HAP-1 (cell line): ENCODE data around the gene GYS1.

ENCODE experiments used
- DNase-seq, 2 experiments: peaks; one replicate each; pipeline ENCODE4 v3.0.0-alpha.2; 2016 to 2020; ENCODE audit warnings: low spot score in 2 of 2
- H3K27me3 ChIP-seq: fragments of 250-450 bp; sonication (Bioruptor Pico); 2 replicates; pipeline ENCODE4 v1.5.1; 2020; ENCODE audit warnings: low read depth, mild to moderate bottlenecking, moderate library complexity
- H3K36me3 ChIP-seq: fragments of 250-450 bp; sonication (Bioruptor Pico); replicated peaks from 2 replicates; pipeline ENCODE4 v1.5.1; 2020; ENCODE audit warnings: mild to moderate bottlenecking
- H3K4me1 ChIP-seq: fragments of 250-450 bp; sonication (Bioruptor Pico); 2 replicates; pipeline ENCODE4 v1.5.1; 2020; ENCODE audit warnings: mild to moderate bottlenecking
- H3K4me3 ChIP-seq: fragments of 250-450 bp; sonication (Bioruptor Pico); 2 replicates; pipeline ENCODE4 v1.5.1; 2020; ENCODE audit warnings: mild to moderate bottlenecking, moderate library complexity
- H3K9me3 ChIP-seq: fragments of 250-450 bp; sonication (Bioruptor Pico); 2 replicates; pipeline ENCODE4 v1.5.1; 2020; ENCODE audit warnings: mild to moderate bottlenecking, moderate library complexity
- in situ Hi-C: fragments of 300-500 bp; cut with MboI; formaldehyde crosslinking; loops from 3 replicates; pipeline ENCODE4 v1.14.3; 2020; ENCODE audit warnings: low sequenced_read_pairs, inconsistent platforms, mixed read lengths

GYS1 gene

DNA sequence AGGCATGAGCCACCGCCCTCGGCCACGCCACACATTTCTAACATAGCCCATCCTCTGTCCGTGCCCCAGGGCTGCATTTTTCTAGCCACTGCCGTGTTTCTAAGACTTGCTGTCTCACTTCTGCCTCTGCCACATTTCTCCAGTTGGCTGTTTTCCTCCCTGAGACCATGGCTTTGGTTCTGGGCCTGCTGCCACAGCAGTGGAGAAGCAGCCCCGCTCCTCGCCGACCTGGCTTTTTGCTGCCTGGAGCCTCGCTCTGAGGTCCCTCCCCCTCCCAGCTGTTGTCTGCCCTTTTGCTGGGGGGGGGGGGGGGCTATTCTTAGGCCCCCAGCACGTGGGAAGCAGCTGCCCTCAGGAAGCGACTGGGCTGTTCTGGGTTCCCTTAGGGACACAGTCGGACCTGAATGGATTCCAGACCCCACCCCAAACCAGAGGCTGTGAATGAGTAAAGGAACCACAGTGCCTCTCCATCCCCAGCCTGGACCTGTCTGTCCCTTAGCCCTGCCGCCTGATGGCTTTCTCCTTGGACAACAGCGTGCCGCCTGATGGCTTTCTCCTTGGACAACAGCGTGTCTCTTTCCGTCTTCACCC, 3.3 kb downstream of the GYS1 start:
- Histone ChIP-seq H3K4me3 (no peak overlapping the region), H3K27me3 (no peaks in the 10 kb centered on the region), H3K36me3 (peaks cover 35% of the 10 kb centered on the region), H3K9me3 (no peaks in the 10 kb centered on the region), H3K4me1 (no peaks in the 10 kb centered on the region; the same call in 1 of the 2 replicates)
- DNase-seq = no peak
- in situ Hi-C loops = no loop called here

DNA sequence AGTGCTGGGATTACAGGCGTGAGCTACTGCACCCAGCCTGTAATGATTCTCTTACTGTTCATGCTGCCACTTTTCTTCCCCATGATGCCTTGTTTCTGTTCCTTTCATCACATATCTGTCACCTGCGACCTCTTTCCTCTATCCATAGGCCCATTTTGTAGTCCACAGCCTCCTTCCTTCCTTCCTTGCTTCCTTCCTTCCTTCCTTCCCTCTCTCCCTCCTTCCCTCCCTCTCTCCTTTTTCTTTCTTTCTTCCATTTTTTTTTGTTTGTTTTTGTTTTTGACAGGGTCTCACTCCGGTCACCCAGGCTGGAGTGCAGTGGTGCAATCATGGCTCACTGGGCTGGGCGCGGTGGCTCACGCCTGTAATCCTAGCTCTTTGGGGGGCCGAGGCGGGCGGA, 4.2 kb downstream of the GYS1 start:
- no peak for DNase-seq
- in situ Hi-C loops = no loop called here
- H3K9me3 ChIP-seq = no peaks in the 10 kb centered on the region

DNA sequence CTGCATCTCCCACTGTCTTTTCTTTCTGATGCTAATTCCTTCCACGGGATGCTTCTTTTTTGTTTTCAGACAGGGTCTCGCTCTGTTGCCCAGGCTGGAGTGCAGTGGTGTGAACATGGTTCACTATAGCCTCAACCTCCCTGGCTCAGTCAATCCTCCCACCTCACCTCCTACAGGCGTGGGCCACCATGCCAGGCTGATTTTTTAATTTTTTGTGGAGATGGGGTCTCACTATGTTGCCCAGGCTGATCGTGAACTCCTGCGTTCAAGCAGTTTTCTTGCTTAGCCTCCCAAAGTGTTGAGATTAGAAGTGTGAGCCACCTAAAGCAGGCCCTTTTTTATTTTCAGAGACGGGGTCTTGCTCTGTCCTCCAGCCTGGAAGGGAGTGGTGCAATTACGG, 4.8 kb downstream of the GYS1 start:
- H3K9me3 ChIP-seq = no peaks in the 10 kb centered on the region
- no peak overlapping the region for H3K4me3 ChIP-seq
- DNase-seq = no peak
- no peaks in the 10 kb centered on the region for H3K27me3 ChIP-seq
- H3K36me3 ChIP-seq = peaks cover 50% of the 10 kb centered on the region
- in situ Hi-C loops = no loop called here
- H3K4me1 ChIP-seq = no peaks in the 10 kb centered on the region; the same call in 1 of the 2 replicates

More for the DNA sequence above, 4.2 kb downstream of the GYS1 start:
- peaks cover 44% of the 10 kb centered on the region for H3K36me3 ChIP-seq
- no peaks in the 10 kb centered on the region for H3K27me3 ChIP-seq
- H3K4me3 ChIP-seq = no peak overlapping the region
- no peaks in the 10 kb centered on the region; the same call in 1 of the 2 replicates for H3K4me1 ChIP-seq

DNA sequence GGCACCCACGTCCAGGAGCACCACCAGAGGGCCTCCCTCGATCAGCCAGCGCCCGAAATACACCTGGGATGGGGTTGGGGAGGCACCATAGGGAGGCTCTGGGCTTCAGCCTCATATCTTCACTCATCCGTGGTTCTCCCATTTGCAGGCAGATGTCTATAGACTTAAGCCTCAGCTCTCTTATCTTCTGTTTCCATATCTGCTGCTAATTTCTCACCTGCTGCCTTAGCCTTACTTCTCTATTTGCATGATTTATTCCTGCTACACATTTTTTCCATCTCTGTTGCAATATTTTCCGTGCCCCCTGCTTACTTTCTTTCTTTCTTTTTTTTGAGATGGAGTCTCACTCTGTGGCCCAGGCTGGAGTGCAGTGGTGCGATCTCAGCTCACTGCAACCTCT, 5.8 kb downstream of the GYS1 start:
- DNase-seq = no peak
- H3K36me3 ChIP-seq = peaks cover 59% of the 10 kb centered on the region

DNA sequence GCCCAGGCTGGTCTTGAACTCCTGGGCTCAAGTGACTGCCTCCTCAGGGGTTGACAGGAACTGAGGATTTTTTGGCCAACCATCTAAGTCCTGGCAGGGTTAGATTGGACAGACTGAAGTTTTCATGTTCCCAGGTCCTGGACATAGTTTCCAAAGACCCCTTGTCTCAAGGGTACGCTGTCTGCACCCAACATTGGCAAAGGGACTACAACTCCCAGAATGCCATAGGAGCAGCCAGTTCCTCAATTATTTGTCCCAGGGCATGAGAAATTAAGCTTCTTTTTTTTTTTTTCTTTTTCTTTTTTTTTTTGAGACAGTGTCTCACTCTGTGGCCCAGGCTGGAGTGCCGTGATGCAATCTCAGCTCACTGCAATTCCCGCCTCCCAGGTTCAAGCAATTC, 6.9 kb downstream of the GYS1 start:
- H3K4me3 ChIP-seq = no peak overlapping the region
- H3K4me1 ChIP-seq = no peaks in the 10 kb centered on the region; the same call in 1 of the 2 replicates
- no peak for DNase-seq
- in situ Hi-C loops = no loop called here
- H3K9me3 ChIP-seq = no peaks in the 10 kb centered on the region
- H3K36me3 ChIP-seq = peaks cover 67% of the 10 kb centered on the region
- no peaks in the 10 kb centered on the region for H3K27me3 ChIP-seq

More for the DNA sequence above, 5.8 kb downstream of the GYS1 start:
- in situ Hi-C loops = no loop called here
- H3K27me3 ChIP-seq = no peaks in the 10 kb centered on the region
- H3K9me3 ChIP-seq = no peaks in the 10 kb centered on the region
- no peaks in the 10 kb centered on the region; the same call in 1 of the 2 replicates for H3K4me1 ChIP-seq
- no peak overlapping the region for H3K4me3 ChIP-seq

DNA sequence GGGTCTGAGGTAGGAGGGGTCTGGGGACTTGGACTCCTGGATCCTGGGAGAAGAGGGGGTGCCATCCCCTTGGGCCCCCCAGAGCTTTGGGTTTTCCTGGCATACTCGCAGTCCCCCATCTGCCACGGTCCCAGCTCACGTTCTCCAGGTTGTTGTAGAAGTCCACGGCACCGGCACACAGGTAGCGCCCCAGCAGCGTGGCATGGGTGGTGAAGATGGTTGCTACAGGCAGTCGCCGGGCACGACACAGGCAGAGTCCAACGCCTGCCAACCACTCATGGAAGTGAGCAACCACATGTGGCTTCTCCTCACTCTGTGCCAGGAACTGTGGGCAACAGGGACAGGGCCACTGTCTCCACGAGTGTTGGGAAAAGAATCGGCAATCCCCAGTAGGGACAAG, 7.4 kb downstream of the GYS1 start:
- Histone ChIP-seq H3K9me3 (no peaks in the 10 kb centered on the region), H3K4me3 (no peak overlapping the region), H3K27me3 (no peaks in the 10 kb centered on the region), H3K4me1 (no peaks in the 10 kb centered on the region; the same call in 1 of the 2 replicates), H3K36me3 (peaks cover 64% of the 10 kb centered on the region)
- in situ Hi-C loops = no loop called here
- no peak for DNase-seq

DNA sequence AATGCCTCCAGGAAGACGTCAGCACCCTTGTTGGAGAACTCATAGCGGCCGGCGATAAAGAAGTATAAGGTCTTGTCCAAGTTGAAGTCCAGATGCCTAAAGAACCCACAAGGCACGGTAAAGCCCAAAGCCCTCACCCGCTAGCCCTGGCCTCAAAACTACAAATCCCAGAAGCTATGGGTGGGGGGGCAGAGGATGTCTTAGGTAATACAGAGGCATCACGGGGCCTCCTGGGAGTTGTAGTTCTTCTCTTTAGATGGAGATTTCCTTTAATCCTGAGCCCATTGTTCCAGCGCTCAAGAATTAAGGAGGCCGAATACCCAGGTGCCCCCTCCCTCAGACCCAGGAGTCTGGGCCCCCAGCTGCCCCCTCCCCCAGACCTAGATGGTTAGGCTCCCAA, 10.8 kb downstream of the GYS1 start:
- Histone ChIP-seq H3K27me3 (no peaks in the 10 kb centered on the region), H3K4me1 (no peaks in the 10 kb centered on the region), H3K9me3 (no peaks in the 10 kb centered on the region), H3K4me3 (no peak overlapping the region), H3K36me3 (peaks cover 60% of the 10 kb centered on the region)
- in situ Hi-C loops = no loop called here
- DNase-seq = peak in 1 of 2 experiments; percentile 40

DNA sequence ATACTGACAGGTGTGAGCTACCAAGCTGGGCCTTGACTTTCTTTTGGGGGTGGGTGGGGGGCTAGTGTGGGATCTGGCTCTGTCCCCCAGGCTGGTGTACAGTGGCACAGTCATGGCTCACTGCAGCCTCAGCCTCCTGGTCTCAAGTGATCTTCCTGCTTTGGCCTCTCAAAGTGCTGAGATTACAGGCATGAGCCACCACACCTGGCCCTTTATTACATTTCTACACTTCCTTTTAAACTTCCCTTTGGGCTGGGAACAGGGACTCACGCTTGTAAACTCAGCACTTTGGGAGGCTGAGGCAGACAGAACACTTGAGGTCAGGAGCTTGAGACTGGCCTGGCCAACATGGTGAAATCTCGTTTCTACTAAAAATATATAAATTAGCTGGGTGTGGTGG, 16.0 kb downstream of the GYS1 start:
- DNase-seq = no peak
- Histone ChIP-seq H3K9me3 (no peaks in the 10 kb centered on the region), H3K36me3 (peaks cover 45% of the 10 kb centered on the region), H3K4me1 (no peaks in the 10 kb centered on the region), H3K4me3 (no peak overlapping the region), H3K27me3 (no peaks in the 10 kb centered on the region)
- in situ Hi-C loops = no loop called here

DNA sequence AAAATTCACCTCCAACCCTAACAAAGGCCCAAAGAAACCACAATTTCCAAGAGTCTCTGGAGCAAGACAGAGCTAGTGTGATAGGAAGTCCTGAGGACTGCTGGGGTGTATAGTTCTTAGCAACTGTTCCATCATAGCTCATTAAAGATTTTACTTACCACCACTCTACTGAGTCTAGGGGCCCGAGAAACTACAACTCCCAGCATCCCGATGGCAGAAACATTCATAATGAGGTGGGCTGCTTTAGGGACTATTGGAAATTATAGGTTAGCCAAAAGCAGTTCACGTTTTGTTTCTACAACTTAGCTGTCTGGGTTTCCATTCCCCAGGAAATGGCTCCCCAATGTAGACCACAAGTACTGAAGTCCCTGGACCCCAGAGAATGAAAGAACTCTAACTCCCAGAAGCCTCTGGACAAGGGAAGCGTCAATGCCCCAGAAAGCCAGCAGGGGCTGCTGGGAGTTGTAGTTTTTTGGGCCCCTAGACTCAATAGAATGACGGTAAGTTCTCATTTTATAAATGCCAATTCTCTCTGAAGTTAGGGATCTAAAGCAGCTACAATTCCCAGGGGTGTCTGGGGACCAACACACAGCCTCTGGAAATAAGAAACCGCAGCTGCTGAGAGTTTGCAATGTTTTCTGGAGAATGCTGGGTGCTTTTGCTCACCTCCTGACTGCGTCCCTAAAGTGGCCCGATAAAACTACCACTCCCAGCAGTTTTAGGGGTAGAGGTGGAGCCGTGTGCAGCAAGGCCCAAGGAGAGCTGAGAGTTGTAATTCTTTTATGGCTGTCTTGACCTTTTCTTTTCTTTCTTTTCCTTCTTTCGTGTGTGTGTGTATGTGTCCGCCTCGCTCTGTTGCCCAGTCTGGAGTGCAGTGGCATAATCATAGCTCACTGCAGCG, 16.9 kb downstream of the GYS1 start:
- H3K27me3 ChIP-seq = no peaks in the 10 kb centered on the region
- in situ Hi-C loops = no loop called here
- H3K4me3 ChIP-seq = no peak overlapping the region
- peaks cover 37% of the 10 kb centered on the region for H3K36me3 ChIP-seq
- peak; percentile 40 to 60 for DNase-seq
- H3K4me1 ChIP-seq = no peaks in the 10 kb centered on the region
- no peaks in the 10 kb centered on the region for H3K9me3 ChIP-seq

DNA sequence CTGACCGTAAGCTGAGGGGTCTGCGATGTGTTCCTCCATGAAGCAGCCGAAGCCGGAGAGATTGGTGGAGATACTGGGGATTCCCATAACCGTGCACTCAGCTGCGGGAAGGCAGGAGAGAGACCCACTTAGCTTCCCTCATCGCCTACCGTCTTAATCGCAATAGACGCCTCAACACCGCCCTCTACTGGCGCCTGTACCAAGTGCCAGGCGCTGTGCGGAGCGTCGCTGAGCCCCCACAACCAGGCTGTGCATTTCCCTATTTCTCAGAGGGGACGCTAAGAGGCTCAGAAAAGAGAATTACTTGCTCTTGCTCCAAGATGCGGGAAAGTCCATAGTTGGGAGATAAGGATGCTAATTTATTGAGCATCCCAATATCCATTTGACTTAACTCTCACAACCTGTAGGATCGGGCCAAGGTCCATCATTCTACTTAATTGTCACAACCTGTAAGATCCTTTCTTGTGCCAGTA, 22.1 kb downstream of the GYS1 start:
- no peaks in the 10 kb centered on the region; the same call in 1 of the 2 replicates for H3K4me1 ChIP-seq
- DNase-seq = peak; percentile 56 to 91
- H3K9me3 ChIP-seq = no peaks in the 10 kb centered on the region
- H3K4me3 ChIP-seq = no peak overlapping the region
- H3K36me3 ChIP-seq = peaks cover 67% of the 10 kb centered on the region
- H3K27me3 ChIP-seq = no peaks in the 10 kb centered on the region
- in situ Hi-C loops = loop anchor here (5.0 kb wide), 1 partner anchor 184 kb away; no protein-coding TSS in a partner anchor

DNA sequence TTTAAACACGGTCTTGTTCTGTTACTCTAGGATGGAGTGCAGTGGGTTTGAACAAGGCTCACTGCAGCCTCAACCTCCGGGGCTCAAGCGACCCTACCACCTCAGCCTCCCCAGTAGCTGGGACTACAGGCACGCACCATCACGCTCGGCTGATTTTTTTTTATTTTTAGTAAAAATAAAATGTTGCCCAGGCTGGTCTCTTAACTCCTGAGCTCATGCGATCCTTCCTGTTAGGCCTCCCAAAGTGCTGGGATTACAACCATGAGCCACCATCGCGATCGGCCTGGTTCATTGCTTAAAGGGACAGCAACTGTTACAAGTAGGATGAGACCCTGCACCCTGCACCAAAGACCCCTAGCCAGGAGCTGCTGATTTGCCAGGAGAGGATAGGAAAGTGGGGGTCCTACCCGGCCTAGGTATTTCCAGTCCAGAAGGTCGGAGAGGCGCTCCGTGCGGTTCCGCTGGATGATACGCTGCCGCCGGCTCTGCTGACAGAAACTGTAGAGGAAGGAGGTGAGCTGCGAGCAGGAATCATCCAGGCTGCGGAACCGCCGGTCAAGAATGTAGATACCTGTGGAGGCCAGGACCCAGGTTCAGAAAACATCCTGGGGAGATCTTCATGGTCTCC, 22.9 kb downstream of the GYS1 start:
- Histone ChIP-seq H3K36me3 (peaks cover 74% of the 10 kb centered on the region), H3K4me1 (no peaks in the 10 kb centered on the region; the same call in 1 of the 2 replicates), H3K27me3 (no peaks in the 10 kb centered on the region), H3K9me3 (no peaks in the 10 kb centered on the region), H3K4me3 (no peak overlapping the region)
- in situ Hi-C loops = loop anchor here (5.0 kb wide), 1 partner anchor 183 kb away; no protein-coding TSS in a partner anchor
- DNase-seq = no peak

DNA sequence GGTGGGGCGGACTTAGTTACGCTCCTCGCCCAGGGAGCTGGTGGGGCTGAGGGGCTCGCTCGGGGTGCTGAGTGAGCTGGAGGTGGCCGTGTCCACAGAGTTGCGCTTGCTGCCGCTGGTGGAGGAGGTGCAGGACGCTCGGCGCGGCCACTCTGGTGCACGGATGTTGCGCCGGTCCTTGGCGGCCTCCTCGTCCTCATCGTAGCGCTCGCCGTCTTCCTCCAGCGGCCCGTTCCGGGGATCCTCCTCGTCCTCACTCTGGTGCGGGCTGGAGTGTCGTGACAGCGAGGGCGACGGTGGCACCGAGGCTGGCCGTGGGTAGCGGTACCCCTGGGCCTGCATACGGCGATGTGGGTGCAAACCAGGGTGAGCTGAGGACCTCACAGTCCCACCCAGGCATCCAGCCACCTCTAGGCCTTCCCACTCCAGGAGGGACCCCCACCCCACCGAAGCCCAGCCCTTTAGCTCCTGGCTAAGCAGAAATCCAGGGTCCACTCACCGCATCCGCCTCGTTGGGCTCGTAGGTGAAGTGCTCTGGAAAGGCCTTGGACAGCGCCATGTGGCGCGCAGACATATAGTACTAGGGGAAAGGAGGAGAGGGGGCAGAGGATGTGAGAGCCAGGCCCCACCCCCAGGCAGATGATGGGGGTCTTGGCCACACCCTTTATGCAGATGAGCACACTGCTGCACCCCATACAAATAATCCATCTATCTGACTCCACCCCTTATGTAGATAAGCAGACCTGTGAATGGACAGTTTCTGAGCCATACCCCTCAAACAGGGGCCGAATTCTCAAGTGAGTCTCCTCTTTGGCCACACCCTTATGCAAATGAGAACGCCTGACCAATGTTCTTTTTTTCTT, 23.6 kb downstream of the GYS1 start:
- peaks cover 3% of the 10 kb centered on the region for H3K4me1 ChIP-seq
- in situ Hi-C loops = loop anchor here (5.0 to 10.0 kb wide), 2 partner anchors 182 to 325 kb away; partner anchors contain the start of gene CA11
- no peaks in the 10 kb centered on the region for H3K9me3 ChIP-seq
- H3K4me3 ChIP-seq = no peak overlapping the region
- peak; percentile 40 to 47 for DNase-seq
- peaks cover 74% of the 10 kb centered on the region for H3K36me3 ChIP-seq
- no peaks in the 10 kb centered on the region for H3K27me3 ChIP-seq

DNA sequence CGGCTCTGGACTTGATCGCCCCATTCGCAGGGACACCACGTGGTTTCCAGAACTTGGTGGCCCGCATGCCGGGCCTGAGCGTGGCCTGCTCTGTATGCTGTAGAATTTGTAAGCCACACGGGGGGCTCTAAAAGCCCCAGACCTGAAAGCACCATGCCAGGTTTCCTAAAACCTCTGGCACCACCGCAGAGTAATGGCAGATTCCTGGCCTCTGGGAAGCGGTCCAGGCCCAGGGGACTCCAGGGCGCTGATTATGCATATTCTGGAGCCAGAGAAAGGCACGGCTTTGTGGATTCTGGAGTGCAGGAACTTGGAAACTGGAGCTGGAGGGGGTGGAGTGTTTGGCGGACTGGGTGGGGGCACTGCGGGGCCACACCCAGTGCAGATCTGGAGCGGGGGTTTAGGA, 24.3 kb downstream of the GYS1 start:
- Histone ChIP-seq H3K4me3 (no peak overlapping the region), H3K36me3 (peaks cover 67% of the 10 kb centered on the region)
- in situ Hi-C loops = loop anchor here (10.0 kb wide), 1 partner anchor 324 kb away; the partner anchor contains the start of gene CA11

More for the DNA sequence above, 24.3 kb downstream of the GYS1 start:
- peaks cover 10% of the 10 kb centered on the region for H3K4me1 ChIP-seq
- H3K9me3 ChIP-seq = no peaks in the 10 kb centered on the region
- DNase-seq = no peak
- H3K27me3 ChIP-seq = no peaks in the 10 kb centered on the region
